HL-60/S4 treated with retinoic acid at 250 ng/mL for 4 days and 3 days (cell line): Measurements from ENCODE around the gene VPS36.
"Not testable (repeated sequence)": the region's sequence is repeated elsewhere in the genome, so short reads cannot be mapped to it uniquely, and the experiment has no call there.

Source experiments
- in situ Hi-C: fragments of 300-500 bp; cut with MboI; formaldehyde crosslinking; loops from 2 replicates; pipeline ENCODE4 v1.7.0; 2022; ENCODE audit warnings: low sequenced_read_pairs

The VPS36 gene

GRCh38 chr13:52378312-52378711 is 72.1 kb downstream of the VPS36 start:
- in situ Hi-C loops = no loop called here

GRCh38 chr13:52377898-52378297 is 72.5 kb downstream of the VPS36 start:
- in situ Hi-C loops = no loop called here

GRCh38 chr13:52374873-52375411 is 75.5 kb downstream of the VPS36 start:
- in situ Hi-C loops = no loop called here

- in situ Hi-C loops = no loop called here
These were observed 76.0 kb downstream of the VPS36 start for GRCh38 chr13:52374389-52374788.

GRCh38 chr13:52373277-52373676 is 77.2 kb downstream of the VPS36 start:
- in situ Hi-C loops = not testable (repeated sequence)

GRCh38 chr13:52371736-52372247 is 78.6 kb downstream of the VPS36 start:
- in situ Hi-C loops = no loop called here

GRCh38 chr13:52366291-52366690 is 84.1 kb downstream of the VPS36 start:
- in situ Hi-C loops = no loop called here
